Hematopoietic multipotent progenitor cell (in vitro differentiated cells): ENCODE measurements around the gene ZNF606. TPM values are rescaled to one million over a fixed set of nuclear protein-coding genes. Genes with fewer than 3 reads are reported as not detected.
A peak's percentile ranks its signal among the peaks of the same experiment; 100 is the strongest.

Source experiments
- DNase-seq, 3 donors: peaks; one replicate each; pipeline ENCODE4 v3.0.0-alpha.2; 2011 to 2015; ENCODE audit warnings: low read depth in 2 of 3, low spot score in 2 of 3
- total RNA-seq: library from RNA; depleted of rRNA; stranded (reverse); fragments of >200 nt; gene quantifications from one replicate; pipeline ENCODE4 v1.2.3, GENCODE V29; 2012

Gene ZNF606
- 25.9 TPM for total RNA-seq

- peak; percentile 79 to 91 (median 90) for DNase-seq
Measured at GRCh38 chr19:58002384-58003173, at the start of gene ZNF606. Gene ZNF606 (minus strand): TSS chr19:58002820. CDS start chr19:58001319, 1,501 bp downstream.

GRCh38 chr19:58052256-58052655 is 49.6 kb upstream of the ZNF606 start:
- no peak for DNase-seq

- DNase-seq: no peak
Measured at GRCh38 chr19:58047672-58048071, 45.1 kb upstream of the ZNF606 start.

- DNase-seq: no peak
Measured at GRCh38 chr19:58046856-58047255, 44.2 kb upstream of the ZNF606 start.

- no peak for DNase-seq
Measured at GRCh38 chr19:58045411-58046050, 42.9 kb upstream of the ZNF606 start.

- no peak for DNase-seq
Measured at GRCh38 chr19:58044886-58045285, 42.3 kb upstream of the ZNF606 start.

- no peak for DNase-seq
Measured at GRCh38 chr19:58044391-58044790, 41.8 kb upstream of the ZNF606 start.

- DNase-seq: peak in 1 of 3 donors; percentile 18
Measured at GRCh38 chr19:58042495-58043340, 40.1 kb upstream of the ZNF606 start.

- DNase-seq: no peak
Measured at GRCh38 chr19:58040751-58041525, 38.3 kb upstream of the ZNF606 start.

GRCh38 chr19:58038688-58039204 is 36.1 kb upstream of the ZNF606 start:
- DNase-seq: no peak

- no peak for DNase-seq
Measured at GRCh38 chr19:58037927-58038687, 35.5 kb upstream of the ZNF606 start.

GRCh38 chr19:58035863-58036262 is 33.2 kb upstream of the ZNF606 start:
- DNase-seq: no peak

GRCh38 chr19:58034477-58034793 is 31.8 kb upstream of the ZNF606 start:
- DNase-seq: no peak

GRCh38 chr19:58033741-58034476 is 31.3 kb upstream of the ZNF606 start, which contains the start of gene ZSCAN1:
Gene ZSCAN1 (plus strand): TSS chr19:58034025. CDS start chr19:58037837, 3,812 bp downstream.
- DNase-seq: peak in 2 of 3 donors; percentile 95 to 97

- DNase-seq: no peak
Measured at GRCh38 chr19:58024661-58025060, 22.0 kb upstream of the ZNF606 start.

GRCh38 chr19:58022283-58022660 is 19.7 kb upstream of the ZNF606 start:
- no peak for DNase-seq

- DNase-seq: peak in 2 of 3 donors; percentile 88 to 95
Measured at GRCh38 chr19:58021541-58022282, 19.1 kb upstream of the ZNF606 start.

- DNase-seq: no peak
Measured at GRCh38 chr19:58020129-58020528, 17.5 kb upstream of the ZNF606 start.
